K562 (cell line): ENCODE measurements around the gene MAST4. TPM values are rescaled to one million over a fixed set of nuclear protein-coding genes. Genes with fewer than 3 reads are reported as not detected.

Experiments
- ATAC-seq: fragments of 200-7000 bp; cut with Tn5 transposase; 3 replicates; pipeline ENCODE4 v1.9.1; 2020; ENCODE audit warnings: moderate library complexity
- BruUV-seq: library from RNA; stranded (reverse); fragments of 400-500 nt; replicated peaks from 2 replicates; lab custom pipeline; 2021; lab: Mats Ljungman, UMichigan
- CTCF ChIA-PET: fragments of 300-600 bp; formaldehyde crosslinking; extraction: SDS; loops from one replicate; lab custom pipeline; 2021; ENCODE audit warnings: low intra/inter-chr PET ratio; lab: Yijun Ruan, JAX
- POLR2A ChIA-PET: fragments of 300-600, 350-650 bp; sonication (Branson Sonifier 250); formaldehyde crosslinking; extraction: SDS; loops from one replicate; lab custom pipeline; 2021; ENCODE audit warnings: antibody characterized with exemption, inconsistent platforms; lab: Yijun Ruan, JAX
- DNase-seq, 4 experiments: peaks; one replicate each; pipeline versions ENCODE4 v3.0.0 to v3.0.0-alpha.2; 2011 to 2018; ENCODE audit warnings: low spot score in 3 of 4, mixed read lengths in 3 of 4; ENCODE audit errors: extremely low read depth in 1 of 4
- FAIRE-seq: peaks from 2 replicates; lab custom pipeline; 2011; peaks lifted over from hg19 to GRCh38; lab: Jason Lieb, UNC
- H2AFZ ChIP-seq: 2 replicates; pipeline ENCODE4 v1.6.0; 2011; ENCODE audit warnings: low read depth, low read length, control low read depth, inconsistent platforms
- H3K27ac ChIP-seq: fragments of 200-600 bp; 3 replicates; pipeline ENCODE4 v1.8.0; 2011; ENCODE audit warnings: low read depth, mild to moderate bottlenecking, control low read depth, inconsistent platforms, low read length, moderate library complexity, mixed read lengths; ENCODE audit errors: extremely low read depth
- H3K27me3 ChIP-seq, 2 experiments: fragments of 300-600 bp in 1 of 2; 2 replicates in 1 of 2; 3 replicates in 1 of 2; pipeline versions ENCODE4 v1.6.0 to v1.8.0; 2011; ENCODE audit warnings: inconsistent platforms in 2 of 2, low read length in 2 of 2, mild to moderate bottlenecking in 1 of 2, mixed read lengths in 1 of 2, moderate library complexity in 1 of 2; ENCODE audit not compliant: control insufficient read depth in 2 of 2, insufficient read depth in 2 of 2
- H3K36me3 ChIP-seq: fragments of 300-600 bp; 3 replicates; pipeline ENCODE4 v1.8.0; 2011; ENCODE audit warnings: mild to moderate bottlenecking, low read length, inconsistent platforms; ENCODE audit not compliant: control insufficient read depth, insufficient read depth
- H3K4me1 ChIP-seq, 2 experiments: fragments of 200-600 bp in 1 of 2; replicated peaks in 1 of 2; 2 replicates in 1 of 2; 3 replicates in 1 of 2; pipeline versions ENCODE4 v1.5.1 to v1.8.0; 2011; ENCODE audit warnings: inconsistent platforms in 2 of 2, low read length in 2 of 2, mild to moderate bottlenecking in 1 of 2, mixed read lengths in 1 of 2, moderate library complexity in 1 of 2; ENCODE audit not compliant: control insufficient read depth in 2 of 2, insufficient read depth in 2 of 2
- H3K4me2 ChIP-seq: 2 replicates; pipeline ENCODE4 v1.6.1; 2011; ENCODE audit warnings: low read length, control low read depth, inconsistent platforms, mixed read lengths; ENCODE audit not compliant: insufficient read depth
- H3K4me3 ChIP-seq: fragments of 200-600 bp; sonication (generic), shearing (Covaris generic); 2 replicates; pipeline ENCODE4 v1.5.1; 2016; ENCODE audit warnings: control low read depth, inconsistent platforms
- H3K79me2 ChIP-seq: fragments of 200-600 bp; 3 replicates; pipeline ENCODE4 v1.8.0; 2011; ENCODE audit warnings: low read length, inconsistent platforms; ENCODE audit not compliant: control insufficient read depth, insufficient read depth
- H3K9ac ChIP-seq, 2 experiments: 2 replicates each; pipeline versions ENCODE4 v1.6.0 to v1.6.1; 2011; ENCODE audit warnings: low read depth in 2 of 2, low read length in 2 of 2, control low read depth in 1 of 2, inconsistent platforms in 1 of 2, mild to moderate bottlenecking in 1 of 2, mixed read lengths in 1 of 2; ENCODE audit not compliant: insufficient read depth in 1 of 2
- H3K9me1 ChIP-seq: one replicate; pipeline ENCODE4 v1.6.0; 2011; ENCODE audit warnings: inconsistent platforms, mild to moderate bottlenecking, low read length, moderate library complexity; ENCODE audit not compliant: control insufficient read depth, insufficient read depth
- H3K9me3 ChIP-seq: replicated peaks from 2 replicates; pipeline ENCODE4 v1.5.1; 2011; ENCODE audit warnings: low read depth, low read length, inconsistent platforms; ENCODE audit not compliant: control insufficient read depth, insufficient read depth
- H4K20me1 ChIP-seq: replicated peaks from 2 replicates; pipeline ENCODE4 v1.6.1; 2011; ENCODE audit warnings: low read length, inconsistent platforms, mixed read lengths; ENCODE audit not compliant: control insufficient read depth, insufficient read depth
- CREB1 ChIP-seq, 2 experiments: sonication (generic) in 1 of 2; formaldehyde crosslinking in 1 of 2; IDR thresholded peaks; 2 replicates each; pipeline versions ENCODE4 v1.6.1 to v1.8.0; 2012 to 2022; ENCODE audit warnings: inconsistent platforms in 1 of 2, mild to moderate bottlenecking in 1 of 2, missing genetic modification reagents in 1 of 2, moderate library complexity in 1 of 2
- DPF2 ChIP-seq: fragments of 450-650 bp; IDR thresholded peaks from 2 replicates; pipeline ENCODE4 v1.6.1; 2016
- E2F1 ChIP-seq: sonication (generic); formaldehyde crosslinking; IDR thresholded peaks from 2 replicates; pipeline ENCODE4 v1.8.1; 2023; ENCODE audit warnings: mild to moderate bottlenecking, missing genetic modification reagents, moderate library complexity
- E2F8 ChIP-seq: fragments of 450-650 bp; IDR thresholded peaks from 2 replicates; pipeline ENCODE4 v1.7.1; 2018; ENCODE audit warnings: mild to moderate bottlenecking, low read depth; ENCODE audit not compliant: partially characterized antibody
- FOXJ3 ChIP-seq: sonication (generic); formaldehyde crosslinking; IDR thresholded peaks from 2 replicates; pipeline ENCODE4 v1.4.0; 2020; ENCODE audit warnings: mild to moderate bottlenecking, missing genetic modification reagents
- MYNN ChIP-seq, 2 experiments: sonication (generic); formaldehyde crosslinking in 1 of 2; IDR thresholded peaks; 2 replicates each; pipeline versions ENCODE4 v1.5.0 to v1.6.1; 2016 to 2020; ENCODE audit warnings: antibody characterized with exemption in 1 of 2, missing genetic modification reagents in 1 of 2
- PYGO2 ChIP-seq: fragments of 450-650 bp; IDR thresholded peaks from 2 replicates; pipeline ENCODE4 v1.6.1; 2016; ENCODE audit warnings: mild to moderate bottlenecking, missing genetic modification characterization, moderate library complexity, missing compliant biosample characterization
- RBM34 ChIP-seq: fragments of 200-400 bp; formaldehyde crosslinking; IDR thresholded peaks from 2 replicates; pipeline ENCODE4 v1.6.1; 2018; ENCODE audit warnings: low read length, borderline replicate concordance; ENCODE audit not compliant: insufficient read depth
- RFX5 ChIP-seq: IDR thresholded peaks from 2 replicates; pipeline ENCODE4 v1.6.1; 2011; ENCODE audit warnings: low read depth, mild to moderate bottlenecking, improper control_type of control experiment, low read length
- SIX5 ChIP-seq, 2 experiments: IDR thresholded peaks; 2 replicates each; pipeline ENCODE4 v1.6.1; 2011; ENCODE audit warnings: low read length in 2 of 2, borderline replicate concordance in 1 of 2, low read depth in 1 of 2, mild to moderate bottlenecking in 1 of 2, moderate library complexity in 1 of 2; ENCODE audit not compliant: insufficient read depth in 1 of 2
- TEAD2 ChIP-seq: fragments of 450-650 bp; IDR thresholded peaks from 2 replicates; pipeline ENCODE4 v1.6.1; 2016; ENCODE audit warnings: missing genetic modification characterization, control low read depth, missing compliant biosample characterization
- ZBTB26 ChIP-seq: fragments of 450-650 bp; formaldehyde crosslinking; IDR thresholded peaks from 2 replicates; pipeline ENCODE4 v1.4.0; 2022; ENCODE audit warnings: missing genetic modification characterization
- ZNF174 ChIP-seq: fragments of 250-450 bp; sonication (Bioruptor Pico); IDR thresholded peaks from 2 replicates; pipeline ENCODE4 v1.4.0; 2020; ENCODE audit warnings: mild to moderate bottlenecking
- ZNF253 ChIP-seq: fragments of 250-450 bp; sonication (Bioruptor Pico); conservative IDR thresholded peaks from 2 replicates; pipeline ENCODE4 v1.6.1; 2021; ENCODE audit warnings: mild to moderate bottlenecking
- ZNF589 ChIP-seq: fragments of 200-800 bp; sonication (Bioruptor generic); IDR thresholded peaks from 2 replicates; pipeline ENCODE4 v1.6.1; 2016; ENCODE audit warnings: low read depth, missing genetic modification characterization, missing compliant biosample characterization
- ZNF655 ChIP-seq: fragments of 250-450 bp; sonication (Bioruptor Pico); IDR thresholded peaks from 2 replicates; pipeline ENCODE4 v1.5.0; 2021
- ZNF764 ChIP-seq: fragments of 250-450 bp; sonication (Bioruptor Pico); IDR thresholded peaks from 2 replicates; pipeline ENCODE4 v1.4.0; 2020; ENCODE audit warnings: low read depth, mild to moderate bottlenecking, moderate library complexity
- WGBS: fragments of 100-300 bp; shearing (Covaris generic); methylation state at CpG from one replicate; pipeline ENCODE4 v1.1.6; 2016; ENCODE audit warnings: low coverage, mixed read lengths; ENCODE audit not compliant: insufficient coverage; ENCODE audit errors: missing lambda C conversion rate; 5-methylcytosine and 5-hydroxymethylcytosine counted together
- in situ Hi-C: fragments of 300-500 bp; cut with MboI; formaldehyde crosslinking; loops from 4 replicates; pipeline ENCODE4 v1.15.0; 2018; ENCODE audit warnings: inconsistent platforms, mixed read lengths
- intact Hi-C: fragments of 100-400 bp; cut with micrococcal nuclease; formaldehyde crosslinking; loops from 2 replicates; pipeline ENCODE4 v1.14.2; 2022
- polyA plus RNA-seq, 8 experiments: library from polyadenylated mRNA; depleted of rRNA in 4 of 8; stranded (reverse) in 5 of 8; unstranded in 3 of 8; fragments of >200 nt; fragmentation: Nextera tagmentation in 2 of 8; fragmentation: Illumina TruSeq in 1 of 8; extraction: Ambion mirVana in 2 of 8; extraction: Trizol in 1 of 8; gene quantifications; 2 replicates each; pipeline versions ENCODE4 v1.2.1 to v1.2.3, GENCODE V29; 2011 to 2014; ENCODE audit warnings: inconsistent platforms in 1 of 8, missing spikeins in 1 of 8
- total RNA-seq, 7 experiments: library from RNA; depleted of rRNA in 6 of 7; stranded (reverse); fragments of >200 nt in 6 of 7; fragmentation: Illumina TruSeq in 2 of 7; extraction: Trizol in 2 of 7; gene quantifications; 2 replicates each; pipeline versions ENCODE4 v1.2.1 to v1.2.3, GENCODE V29; 2011 to 2021; ENCODE audit warnings: low replicate concordance in 1 of 7

The MAST4 gene
- total and polyA plus RNA-seq, 9 of the 15 experiments (the other 6 are each of a cell fraction or from before 2014, with no cell fraction given) = 0.88 to 10.1 (median 5.2) TPM

- 0% methylated on average over 1 of the region's 1 CpG for WGBS
- H3K4me2 ChIP-seq = no peak overlapping the region
- in situ Hi-C loops (no loop called here), intact Hi-C loops (no loop called here)
- BruUV-seq = no TSS peak
- FAIRE-seq (no peak), ATAC-seq (no peak), DNase-seq (no peak)
- H3K9me1 ChIP-seq = no peaks in the 10 kb centered on the region
- no peak overlapping the region for H3K4me3 ChIP-seq
- H3K27ac ChIP-seq = no peak overlapping the region
- POLR2A ChIA-PET = no interaction called here
- H3K4me1 ChIP-seq = no peaks in the 10 kb centered on the region
- CTCF ChIA-PET = no interaction called here
- no peak overlapping the region for H3K9ac ChIP-seq
- H3K9me3 ChIP-seq = no peaks in the 10 kb centered on the region
- H2AFZ ChIP-seq = no peak overlapping the region
- no peaks in the 10 kb centered on the region for H3K36me3 ChIP-seq
- H4K20me1 ChIP-seq = no peaks in the 10 kb centered on the region
- H3K27me3 ChIP-seq = no peaks in the 10 kb centered on the region
- no peaks in the 10 kb centered on the region for H3K79me2 ChIP-seq
- no peak for TF ChIP-seq PYGO2 (tag)
- no peak for TF ChIP-seq MYNN (IDR thresholded peaks at IDR 0.05)
- TF ChIP-seq MYNN (CRISPR knock-in tag; IDR thresholded peaks at IDR 0.05) = no peak
- no peak for TF ChIP-seq E2F1 (CRISPR knock-in tag)
- TF ChIP-seq ZBTB26 (CRISPR knock-in tag) = no peak
- TF ChIP-seq E2F8 = no peak
- no peak for TF ChIP-seq ZNF253 (CRISPR knock-in tag)
- TF ChIP-seq DPF2 = no peak
- TF ChIP-seq ZNF174 (CRISPR knock-in tag) = no peak
- TF ChIP-seq RBM34 = no peak
- no peak for TF ChIP-seq ZNF764
- no peak for TF ChIP-seq FOXJ3 (CRISPR knock-in tag)
- TF ChIP-seq CREB1 (IDR thresholded peaks at IDR 0.05) = no peak
- TF ChIP-seq CREB1 (CRISPR knock-in tag; IDR thresholded peaks at IDR 0.05) = no peak
- no peak for TF ChIP-seq ZNF655 (CRISPR knock-in tag)
- no peak for TF ChIP-seq TEAD2
- TF ChIP-seq RFX5 = no peak
- no peak for TF ChIP-seq ZNF589 (CRISPR knock-in tag)
- no peak for TF ChIP-seq SIX5 (IDR thresholded peaks at IDR 0.05; ENCODE audit: borderline replicate concordance in 1 of 2, insufficient read depth in 1 of 2, low read depth in 1 of 2, low read length in 2 of 2)
These were observed 57.1 kb downstream of the MAST4 start for GRCh38 chr5:66653325-66653724.
